ENCODE data around the gene LRRFIP1.

LRRFIP1 gene

DNA sequence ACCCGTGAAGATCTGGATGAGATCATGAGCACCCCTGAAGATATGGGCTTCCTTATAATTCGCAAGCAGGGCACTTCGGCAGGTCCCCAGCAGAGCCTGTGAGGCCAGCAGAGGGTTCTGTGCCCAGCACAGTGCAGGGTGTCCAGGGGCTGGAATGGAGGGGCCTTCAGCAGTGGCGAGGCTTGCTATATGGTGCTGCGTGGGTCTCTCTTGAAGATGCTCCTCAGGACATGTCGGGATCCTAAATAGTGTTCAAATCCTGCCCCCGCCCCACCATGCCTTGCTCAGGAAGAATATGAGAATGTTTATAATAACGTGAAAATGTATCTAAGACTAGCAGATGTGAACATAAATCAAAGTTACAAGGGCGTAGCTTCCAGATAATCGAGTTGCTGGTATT lies 110.9 kb downstream of the LRRFIP1 start:
- TF ChIP-seq, protein P1, sequence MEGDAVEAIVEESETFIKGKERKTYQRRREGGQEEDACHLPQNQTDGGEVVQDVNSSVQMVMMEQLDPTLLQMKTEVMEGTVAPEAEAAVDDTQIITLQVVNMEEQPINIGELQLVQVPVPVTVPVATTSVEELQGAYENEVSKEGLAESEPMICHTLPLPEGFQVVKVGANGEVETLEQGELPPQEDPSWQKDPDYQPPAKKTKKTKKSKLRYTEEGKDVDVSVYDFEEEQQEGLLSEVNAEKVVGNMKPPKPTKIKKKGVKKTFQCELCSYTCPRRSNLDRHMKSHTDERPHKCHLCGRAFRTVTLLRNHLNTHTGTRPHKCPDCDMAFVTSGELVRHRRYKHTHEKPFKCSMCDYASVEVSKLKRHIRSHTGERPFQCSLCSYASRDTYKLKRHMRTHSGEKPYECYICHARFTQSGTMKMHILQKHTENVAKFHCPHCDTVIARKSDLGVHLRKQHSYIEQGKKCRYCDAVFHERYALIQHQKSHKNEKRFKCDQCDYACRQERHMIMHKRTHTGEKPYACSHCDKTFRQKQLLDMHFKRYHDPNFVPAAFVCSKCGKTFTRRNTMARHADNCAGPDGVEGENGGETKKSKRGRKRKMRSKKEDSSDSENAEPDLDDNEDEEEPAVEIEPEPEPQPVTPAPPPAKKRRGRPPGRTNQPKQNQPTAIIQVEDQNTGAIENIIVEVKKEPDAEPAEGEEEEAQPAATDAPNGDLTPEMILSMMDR (IDR thresholded peaks at IDR 0.05; ENCODE audit: low read depth, low read length): no peak
- Histone ChIP-seq H3K27ac (no peak overlapping the region), H3K36me3 (no peaks in the 10 kb centered on the region), H3K4me3 (ENCODE audit: low read depth, low read length) (no peak overlapping the region), H3K9me3 (ENCODE audit: severe bottlenecking) (no peaks in the 10 kb centered on the region), H3K27me3 (ENCODE audit: insufficient read depth, low read depth, severe bottlenecking) (no peaks in the 10 kb centered on the region)
- DNase-seq: no peak

DNA sequence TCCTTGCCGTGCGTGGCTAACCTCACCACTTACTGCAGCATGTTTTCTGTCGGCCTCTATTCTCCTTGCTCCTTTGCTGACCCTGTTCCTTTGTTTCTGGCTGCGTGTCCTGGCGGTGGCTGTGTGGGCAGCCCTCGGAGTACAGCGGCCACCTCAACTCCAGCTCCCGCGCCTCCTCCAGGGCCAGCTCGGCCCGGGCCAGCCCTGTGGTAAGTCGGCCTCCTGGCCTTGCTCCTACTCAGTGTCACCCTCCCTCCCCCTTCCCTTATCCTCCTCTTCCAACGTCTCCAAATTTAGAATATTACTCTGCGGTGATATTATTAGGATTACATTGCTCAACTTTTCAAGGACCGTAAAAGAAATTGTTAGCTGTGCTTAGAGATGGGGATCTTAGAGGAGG lies 111.7 kb downstream of the LRRFIP1 start:
- Histone ChIP-seq H3K27ac (no peak overlapping the region), H3K36me3 (no peaks in the 10 kb centered on the region), H3K9me3 (ENCODE audit: severe bottlenecking) (no peaks in the 10 kb centered on the region), H3K4me3 (ENCODE audit: low read depth, low read length) (no peak overlapping the region), H3K27me3 (ENCODE audit: insufficient read depth, low read depth, severe bottlenecking) (no peaks in the 10 kb centered on the region)
- TF ChIP-seq, protein P1 (IDR thresholded peaks at IDR 0.05; ENCODE audit: low read depth, low read length): no peak
- DNase-seq: no peak

DNA sequence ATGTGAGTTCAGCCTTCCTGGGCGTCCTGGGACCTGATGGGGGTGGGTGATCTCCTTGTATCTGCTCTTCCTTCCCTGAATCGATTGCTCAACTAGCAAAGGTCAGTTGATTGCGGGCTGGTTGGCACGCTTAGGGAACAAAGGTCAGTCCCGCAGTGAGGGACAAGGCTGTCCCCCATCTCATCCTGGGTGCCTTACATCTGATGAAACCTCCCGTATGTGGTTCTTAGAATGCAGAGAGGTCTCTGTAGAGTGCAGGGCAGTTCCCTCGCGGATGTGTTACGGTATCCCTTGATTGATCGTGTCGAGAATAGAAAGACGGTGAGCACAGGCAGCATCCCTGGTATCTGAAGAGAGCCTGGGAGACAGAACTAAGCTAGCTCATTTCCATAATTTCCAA lies 114.8 kb downstream of the LRRFIP1 start:
- DNase-seq: no peak
- H3K4me3 ChIP-seq (ENCODE audit: low read depth, low read length): no peak overlapping the region
- H3K9me3 ChIP-seq (ENCODE audit: severe bottlenecking): no peaks in the 10 kb centered on the region
- no peaks in the 10 kb centered on the region for H3K27me3 ChIP-seq (ENCODE audit: insufficient read depth, low read depth, severe bottlenecking)
- H3K36me3 ChIP-seq: no peaks in the 10 kb centered on the region
- TF ChIP-seq, protein P1 (IDR thresholded peaks at IDR 0.05; ENCODE audit: low read depth, low read length): no peak
- H3K27ac ChIP-seq: no peak overlapping the region

DNA sequence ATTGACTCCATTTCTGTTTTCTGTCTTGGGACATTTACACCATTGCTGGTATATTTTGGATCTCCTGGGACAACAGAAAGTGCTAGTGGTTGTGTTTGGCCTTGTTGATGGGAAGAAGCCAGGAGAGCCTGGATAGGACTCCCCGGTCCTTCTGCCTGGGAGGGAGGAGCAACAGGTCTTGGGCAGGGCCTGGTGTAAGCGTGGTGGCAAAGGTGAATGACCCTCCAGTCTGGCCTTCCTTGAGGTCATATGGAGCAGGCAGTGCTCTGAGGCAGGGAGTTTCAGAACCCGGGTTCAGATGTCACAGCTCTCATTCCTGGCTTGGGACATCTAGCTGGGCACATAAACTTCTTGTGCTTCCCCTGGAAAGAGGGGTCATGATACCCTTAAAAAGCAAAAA lies 115.2 kb downstream of the LRRFIP1 start:
- TF ChIP-seq, protein P1 (IDR thresholded peaks at IDR 0.05; ENCODE audit: low read depth, low read length): no peak
- Histone ChIP-seq H3K27me3 (ENCODE audit: insufficient read depth, low read depth, severe bottlenecking) (no peaks in the 10 kb centered on the region), H3K4me3 (ENCODE audit: low read depth, low read length) (no peak overlapping the region), H3K9me3 (ENCODE audit: severe bottlenecking) (no peaks in the 10 kb centered on the region), H3K36me3 (no peaks in the 10 kb centered on the region), H3K27ac (no peak overlapping the region)
- no peak for DNase-seq

DNA sequence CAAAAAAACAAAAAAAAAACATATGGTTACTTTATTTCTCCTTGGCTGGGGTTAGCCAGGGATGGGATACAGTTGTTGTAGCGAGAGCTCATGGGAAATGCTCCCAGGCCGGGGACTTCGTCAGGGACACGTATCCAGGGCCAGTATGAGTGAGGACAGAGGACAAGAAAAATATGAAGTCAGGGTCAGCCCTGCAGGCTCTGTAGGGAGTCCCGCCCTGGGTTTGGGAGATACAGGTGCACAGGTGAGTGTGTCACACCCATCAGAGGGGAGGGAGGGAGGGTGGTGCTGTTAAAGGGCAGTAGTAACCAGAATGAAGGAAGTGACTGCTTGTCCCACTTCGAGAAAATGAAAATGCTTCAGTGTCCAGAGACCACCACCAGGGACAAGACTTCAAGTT lies 115.6 kb downstream of the LRRFIP1 start:
- no peaks in the 10 kb centered on the region for H3K27me3 ChIP-seq (ENCODE audit: insufficient read depth, low read depth, severe bottlenecking)
- H3K36me3 ChIP-seq: no peaks in the 10 kb centered on the region
- no peaks in the 10 kb centered on the region for H3K9me3 ChIP-seq (ENCODE audit: severe bottlenecking)
- no peak overlapping the region for H3K27ac ChIP-seq
- TF ChIP-seq, protein P1 (IDR thresholded peaks at IDR 0.05; ENCODE audit: low read depth, low read length): no peak
- H3K4me3 ChIP-seq (ENCODE audit: low read depth, low read length): no peak overlapping the region
- DNase-seq: no peak

DNA sequence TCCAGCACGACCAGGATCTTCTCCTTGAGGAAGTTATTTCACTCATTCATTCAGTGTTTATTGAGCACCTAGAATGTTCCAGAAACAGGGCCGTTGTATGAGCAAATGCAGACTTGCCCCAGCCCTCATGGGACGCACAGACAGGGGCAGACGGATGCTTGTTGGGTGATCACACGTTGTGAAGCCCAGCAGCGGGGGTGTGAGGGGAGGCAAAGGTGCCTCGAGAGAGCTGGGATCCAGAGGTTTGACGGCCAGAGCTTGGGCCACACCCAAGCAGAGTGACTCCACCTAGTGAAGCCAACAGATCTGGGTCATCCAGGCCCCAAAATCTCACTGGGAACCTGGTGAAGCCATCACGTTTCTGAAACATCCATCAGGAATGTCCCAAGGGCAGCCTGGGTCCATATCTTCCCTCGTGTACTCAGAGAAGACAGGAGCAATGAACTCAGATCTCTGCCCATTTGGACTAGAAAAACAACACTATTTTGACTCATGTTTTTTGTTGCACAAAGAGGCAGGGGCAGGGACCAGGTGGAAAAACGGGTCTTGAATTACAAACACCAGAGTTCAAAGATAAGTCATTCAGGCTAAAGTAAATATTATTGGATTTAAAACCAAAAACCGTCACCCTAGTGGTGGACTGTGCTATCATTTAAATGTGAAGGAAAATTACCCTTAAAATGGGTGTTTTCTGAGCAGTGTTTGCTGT lies 116.3 kb downstream of the LRRFIP1 start:
- no peak overlapping the region for H3K4me3 ChIP-seq (ENCODE audit: low read depth, low read length)
- no peaks in the 10 kb centered on the region for H3K36me3 ChIP-seq
- H3K27me3 ChIP-seq (ENCODE audit: insufficient read depth, low read depth, severe bottlenecking): no peaks in the 10 kb centered on the region
- no peak overlapping the region for H3K27ac ChIP-seq
- no peaks in the 10 kb centered on the region for H3K9me3 ChIP-seq (ENCODE audit: severe bottlenecking)
- TF ChIP-seq, protein P1 (IDR thresholded peaks at IDR 0.05; ENCODE audit: low read depth, low read length): no peak
- no peak for DNase-seq

Data from WERI-Rb-1 (cell line).